Embryonic facial prominence (tissue), 1 donor: ENCODE measurements around the gene DIAPH1.

Experiments
- DNase-seq: peaks from one replicate; pipeline ENCODE4 v3.0.0-alpha.2; 2016; ENCODE audit errors: extremely low spot score

Gene DIAPH1

DNA sequence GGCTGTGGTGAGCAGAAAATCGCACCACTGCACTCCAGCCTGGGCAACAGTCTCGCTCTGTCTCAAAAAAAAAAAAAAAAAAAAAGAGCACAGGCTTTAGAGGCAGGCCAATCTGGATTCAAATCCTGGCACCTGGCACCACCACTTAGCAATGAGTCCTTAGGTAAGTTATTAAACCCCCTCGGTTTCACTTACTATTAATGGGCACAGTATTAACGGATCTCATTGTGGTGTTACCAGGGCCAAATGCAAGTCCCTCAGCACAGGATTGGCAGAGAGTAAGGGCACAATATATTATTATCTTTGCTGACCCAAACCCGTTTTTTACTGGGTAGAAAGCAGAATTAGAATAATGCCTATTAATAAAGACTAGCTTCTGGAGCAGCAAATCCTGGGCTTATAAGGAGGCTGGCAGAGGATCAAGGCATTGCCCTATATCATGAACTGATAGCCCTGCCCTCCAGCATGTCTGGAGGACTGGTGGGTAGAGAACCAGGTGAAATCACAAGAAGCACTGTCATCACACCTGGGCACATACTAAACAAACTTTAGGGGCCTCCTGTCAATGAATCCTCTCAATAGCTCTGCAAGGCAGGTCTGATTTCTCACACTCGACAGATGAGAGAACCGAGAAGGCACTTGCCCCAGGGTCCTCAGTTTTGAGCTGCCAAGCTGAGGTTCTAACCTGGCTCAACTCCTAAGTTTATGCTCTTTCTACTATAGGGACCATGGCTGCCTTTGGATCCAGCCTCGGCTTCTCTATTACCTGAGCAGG is 112.2 kb downstream of the DIAPH1 start:
- no peak for DNase-seq

DNA sequence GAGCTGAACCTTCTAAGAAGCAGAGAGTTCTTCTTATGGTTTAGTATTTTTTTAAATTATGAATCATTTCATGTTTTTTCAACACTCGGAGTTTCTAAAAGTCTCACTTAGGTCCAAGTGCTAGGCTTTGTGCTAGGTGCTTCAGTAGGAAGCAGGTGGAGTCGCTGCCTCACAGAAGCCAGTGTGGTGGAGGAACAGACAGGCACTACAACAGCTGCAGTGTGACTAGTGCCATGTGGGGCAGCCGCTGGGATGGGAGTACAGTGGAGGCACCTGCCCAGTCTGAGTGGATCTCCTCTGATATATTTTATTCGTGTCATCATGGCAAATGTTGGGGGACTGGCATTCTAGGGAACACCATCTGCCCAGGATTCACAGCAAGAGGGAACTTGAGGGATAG is 114.6 kb downstream of the DIAPH1 start:
- no peak for DNase-seq

DNA sequence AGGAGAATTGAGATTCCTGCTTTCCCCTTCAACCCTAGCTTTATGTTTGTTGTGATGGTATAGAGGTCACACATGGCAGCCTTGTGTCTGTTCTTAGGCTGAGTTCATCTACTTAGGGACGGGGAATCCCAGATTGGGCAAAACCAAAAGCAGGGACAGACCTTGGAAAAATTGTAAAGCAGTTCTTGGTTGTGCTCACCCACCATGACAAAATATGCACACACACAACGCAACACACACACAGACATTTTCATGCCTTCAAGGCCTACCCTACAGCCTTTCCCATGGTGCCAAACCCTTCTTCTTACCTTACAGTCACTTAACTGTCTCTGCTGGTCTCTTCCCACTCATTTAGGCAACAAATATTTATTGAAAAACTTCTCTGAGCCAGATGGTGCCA is 115.1 kb downstream of the DIAPH1 start:
- DNase-seq, result no peak

DNA sequence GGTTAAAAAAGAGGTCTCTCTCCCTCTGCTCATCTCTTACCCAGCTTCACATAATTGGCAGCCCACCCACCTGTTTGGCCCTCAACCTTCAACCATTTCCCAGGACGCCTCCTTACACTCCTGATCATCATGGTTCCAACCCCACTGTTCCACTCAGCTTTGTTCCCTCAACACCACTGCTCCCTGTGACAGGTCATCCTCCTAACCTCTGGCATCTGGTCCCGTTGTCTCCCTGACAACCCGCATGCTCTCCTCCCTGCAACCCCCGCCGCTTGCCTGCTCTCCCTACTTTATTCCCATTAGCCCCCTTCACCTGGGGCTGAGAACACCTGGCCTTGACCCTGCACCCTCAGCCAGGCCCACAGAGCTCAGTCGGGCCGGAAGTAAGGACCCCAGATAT is 117.0 kb downstream of the DIAPH1 start:
- no peak for DNase-seq

DNA sequence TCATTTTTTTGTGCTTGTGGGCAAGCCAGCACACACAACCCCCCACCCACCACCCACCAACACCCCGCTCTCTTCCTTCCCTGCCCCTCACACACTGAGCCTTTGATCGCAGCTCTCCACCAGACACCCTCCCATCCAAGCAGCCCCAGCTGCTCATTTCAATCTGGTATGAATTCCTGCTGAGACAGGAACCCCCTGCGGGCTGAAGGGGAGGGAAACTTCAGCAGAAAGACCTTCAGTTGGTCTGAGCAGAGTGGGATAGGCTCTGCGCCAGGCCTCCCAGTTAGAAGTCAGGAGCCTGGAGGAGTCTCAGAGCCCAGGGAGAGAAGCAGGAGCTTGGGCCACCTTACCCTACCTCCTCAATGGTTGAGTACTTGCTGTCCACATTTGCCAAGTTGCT is 122.8 kb downstream of the DIAPH1 start:
- DNase-seq, result peak; percentile 55

DNA sequence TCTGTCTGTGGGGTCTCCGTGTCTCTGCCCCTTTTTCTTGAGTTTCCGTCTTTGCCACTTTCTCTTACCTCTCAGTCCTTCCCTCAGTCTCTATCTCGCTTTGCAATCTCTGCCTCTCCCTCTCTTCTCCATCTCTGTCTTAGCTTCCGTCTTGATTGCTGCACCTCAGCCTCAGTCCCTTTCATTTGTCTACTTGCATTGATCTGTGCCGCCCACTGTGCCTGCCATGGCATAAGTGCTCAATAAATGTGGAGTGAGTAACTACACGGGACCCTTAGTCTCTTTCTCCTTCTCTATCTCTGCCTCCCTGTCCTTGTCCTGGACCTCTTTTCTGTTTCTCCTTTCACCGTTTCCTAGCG is 123.4 kb downstream of the DIAPH1 start:
- DNase-seq, result no peak

DNA sequence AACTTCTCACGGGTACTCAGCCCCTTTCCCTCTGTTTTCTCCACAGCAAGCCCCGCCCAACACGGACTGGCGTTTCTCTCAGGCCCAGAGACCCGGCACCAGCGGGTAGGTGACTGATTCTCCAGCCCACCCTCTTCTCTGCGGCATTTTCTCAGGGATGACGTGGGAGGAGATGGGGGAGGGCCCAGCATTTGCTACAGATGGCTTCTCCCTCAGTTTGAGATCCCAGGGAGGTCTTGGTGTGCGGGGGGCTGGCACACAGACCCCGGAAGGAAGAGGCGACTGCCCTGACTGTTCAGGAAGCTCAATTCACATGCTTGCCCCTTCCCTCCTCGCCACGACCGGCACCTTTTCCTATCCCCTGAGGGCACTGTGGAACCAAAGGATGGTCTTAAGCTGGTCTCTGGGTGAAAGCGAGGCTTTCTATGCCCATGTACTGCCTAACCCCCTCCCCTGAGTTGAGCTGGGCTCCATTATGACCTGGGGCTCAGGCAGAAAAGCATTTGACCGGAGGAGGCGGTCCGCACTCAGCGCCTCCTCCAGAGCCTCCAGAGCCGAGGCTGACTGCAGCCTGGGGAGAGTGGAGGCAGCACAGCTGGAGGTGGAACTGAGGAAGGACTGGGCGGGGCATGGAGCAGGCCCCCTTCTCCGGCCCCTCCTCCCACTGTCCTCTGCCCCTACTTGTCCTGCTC is 123.9 kb downstream of the DIAPH1 start:
- no peak for DNase-seq

DNA sequence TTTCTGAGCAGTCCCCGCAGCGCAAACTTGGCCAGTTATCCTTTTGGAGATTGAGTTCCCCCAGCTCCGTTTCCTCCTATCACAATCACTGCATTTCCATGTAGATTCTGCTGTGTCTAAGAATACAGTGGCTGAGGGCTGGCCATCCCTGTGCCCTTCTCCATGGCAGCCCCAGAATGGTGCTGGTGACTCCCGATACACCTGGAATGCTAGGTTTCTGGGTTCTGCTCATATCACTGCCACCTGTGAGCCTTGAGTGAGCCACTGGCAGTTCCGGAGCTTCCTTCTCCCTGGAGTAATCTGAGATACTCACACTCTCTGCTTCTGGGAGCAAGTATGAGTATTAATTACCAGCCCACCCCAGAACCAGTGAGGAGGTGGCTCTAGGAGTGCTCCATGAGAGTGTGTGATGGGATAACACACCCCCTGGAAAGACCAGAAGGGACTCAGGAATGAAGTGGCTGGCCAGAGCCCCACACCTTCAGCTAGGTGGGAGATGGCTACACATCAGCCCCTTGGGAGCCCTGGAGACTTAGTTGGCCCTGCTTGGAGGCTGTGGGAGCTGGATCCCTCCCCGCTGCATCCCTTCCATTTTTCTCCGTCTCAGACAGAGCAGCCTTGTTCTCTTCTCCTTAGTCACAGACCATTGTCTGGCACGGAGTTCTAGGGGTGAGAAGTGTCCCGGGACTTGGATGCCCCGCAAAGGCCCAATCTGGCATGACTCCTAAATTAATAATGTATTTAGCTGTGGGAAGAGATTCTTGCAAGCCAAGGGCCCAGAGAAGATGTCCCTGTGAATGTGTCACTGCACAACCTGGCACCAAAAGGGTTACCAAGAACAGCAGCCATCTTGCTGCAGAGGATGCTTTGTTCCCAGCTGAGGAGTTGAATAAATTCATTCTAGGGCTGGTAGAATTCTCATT is 125.0 kb downstream of the DIAPH1 start:
- no peak for DNase-seq

DNA sequence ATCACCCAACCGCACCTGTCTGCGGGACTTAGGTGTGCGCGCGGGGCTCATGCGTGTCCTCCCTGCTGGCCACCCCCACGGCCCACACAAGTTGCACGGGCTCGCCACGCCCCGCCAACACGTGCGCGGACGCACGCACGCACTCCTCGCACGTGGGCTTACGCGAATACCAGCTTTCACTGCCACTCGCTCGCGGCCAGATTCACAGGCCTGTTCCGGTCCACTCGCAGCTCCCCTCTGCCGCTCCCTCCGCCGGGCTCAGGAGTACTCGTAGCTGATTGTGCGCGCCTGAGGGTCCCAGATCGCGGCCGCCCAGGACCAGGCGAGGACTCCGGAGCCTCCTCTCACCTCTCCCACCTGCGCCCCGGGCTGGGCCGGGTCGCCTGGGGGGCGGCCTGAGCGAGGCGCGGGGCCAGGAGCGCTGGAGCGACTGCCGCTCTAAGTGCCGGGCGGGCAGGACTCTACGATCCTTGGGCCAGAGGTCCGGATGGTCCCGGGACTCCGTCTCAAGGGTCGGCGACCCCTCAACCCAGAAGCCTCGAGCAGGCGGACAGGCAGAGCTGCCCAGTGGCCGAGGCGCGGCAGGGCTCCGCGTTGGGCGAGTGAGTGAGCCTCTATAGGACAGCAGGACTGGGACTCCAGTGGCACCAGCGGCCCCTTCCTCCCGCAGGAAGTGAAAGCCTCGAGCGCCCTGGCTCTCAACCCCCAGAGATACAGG is 126.5 kb downstream of the DIAPH1 start:
- DNase-seq, result no peak

DNA sequence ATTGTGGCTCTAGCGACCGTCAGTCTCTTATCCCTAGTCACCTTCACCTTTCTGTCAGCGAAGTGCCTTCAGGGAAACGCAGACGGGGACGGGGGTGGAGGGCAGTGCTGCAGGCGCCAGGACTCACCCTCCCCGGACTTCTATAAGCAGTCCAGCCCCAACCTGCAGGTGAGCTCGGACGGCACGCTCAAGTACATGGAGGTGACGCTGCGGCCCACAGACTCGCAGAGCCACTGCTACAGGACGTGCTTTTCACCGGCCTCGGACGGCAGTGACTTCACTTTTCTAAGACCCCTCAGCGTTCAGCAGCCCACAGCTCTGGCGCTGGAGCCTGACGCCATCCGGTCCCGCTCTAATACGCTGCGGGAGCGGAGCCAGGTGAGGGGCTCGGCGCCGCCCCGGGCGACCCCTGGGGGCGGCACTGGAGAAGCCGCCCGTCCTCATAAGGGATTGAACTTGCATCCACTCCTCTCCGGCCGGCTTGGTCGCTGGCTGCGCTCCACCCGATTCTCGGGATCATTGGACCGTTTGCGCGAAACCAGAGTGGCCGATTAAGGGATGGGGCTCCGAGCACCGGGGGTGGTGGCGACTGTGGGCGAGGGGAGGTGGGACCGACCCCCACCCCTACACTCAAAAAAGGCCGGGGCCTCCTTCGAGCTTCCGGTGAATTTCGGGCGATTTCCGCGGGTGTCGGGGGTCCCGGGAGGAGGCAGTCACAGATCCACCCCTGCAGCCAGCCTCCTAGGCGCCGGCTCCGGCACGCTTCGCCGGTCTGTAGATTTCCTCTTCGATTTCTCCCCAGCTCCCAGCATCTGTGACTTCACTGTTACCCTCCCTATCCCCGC is 127.3 kb downstream of the DIAPH1 start:
- no peak for DNase-seq

DNA sequence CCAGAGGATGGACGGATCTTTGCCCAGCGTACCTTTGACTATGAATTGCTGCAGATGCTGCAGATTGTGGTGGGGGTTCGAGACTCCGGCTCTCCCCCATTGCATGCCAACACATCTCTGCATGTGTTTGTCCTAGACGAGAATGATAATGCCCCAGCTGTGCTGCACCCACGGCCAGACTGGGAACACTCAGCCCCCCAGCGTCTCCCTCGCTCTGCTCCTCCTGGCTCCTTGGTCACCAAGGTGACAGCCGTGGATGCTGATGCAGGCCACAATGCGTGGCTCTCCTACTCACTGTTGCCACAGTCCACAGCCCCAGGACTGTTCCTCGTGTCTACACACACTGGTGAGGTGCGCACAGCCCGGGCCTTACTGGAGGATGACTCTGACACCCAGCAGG is 128.0 kb downstream of the DIAPH1 start:
- no peak for DNase-seq

DNA sequence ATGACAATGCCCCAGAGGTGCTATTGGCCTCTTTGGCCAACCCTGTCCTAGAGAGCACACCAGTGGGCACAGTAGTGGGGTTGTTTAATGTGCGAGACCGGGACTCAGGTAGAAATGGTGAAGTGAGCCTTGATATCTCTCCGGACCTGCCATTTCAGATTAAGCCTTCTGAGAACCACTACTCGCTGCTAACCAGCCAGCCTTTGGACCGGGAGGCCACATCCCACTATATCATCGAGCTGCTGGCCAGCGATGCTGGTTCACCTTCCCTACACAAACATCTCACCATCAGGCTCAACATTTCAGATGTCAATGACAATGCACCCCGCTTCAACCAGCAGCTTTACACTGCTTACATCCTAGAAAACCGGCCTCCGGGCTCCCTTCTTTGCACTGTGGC is 128.5 kb downstream of the DIAPH1 start:
- no peak for DNase-seq

DNA sequence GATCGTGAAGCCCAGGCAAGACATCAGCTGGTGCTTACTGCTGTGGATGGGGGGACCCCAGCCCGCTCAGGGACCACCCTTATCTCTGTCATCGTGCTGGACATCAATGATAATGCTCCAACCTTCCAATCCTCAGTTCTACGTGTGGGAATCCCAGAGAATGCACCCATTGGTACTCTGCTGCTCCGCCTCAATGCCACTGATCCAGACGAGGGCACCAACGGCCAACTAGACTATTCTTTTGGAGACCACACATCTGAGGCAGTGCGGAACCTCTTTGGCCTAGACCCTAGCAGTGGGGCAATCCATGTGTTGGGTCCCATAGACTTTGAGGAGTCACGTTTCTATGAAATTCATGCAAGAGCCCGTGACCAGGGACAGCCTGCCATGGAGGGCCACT is 129.0 kb downstream of the DIAPH1 start:
- no peak for DNase-seq

DNA sequence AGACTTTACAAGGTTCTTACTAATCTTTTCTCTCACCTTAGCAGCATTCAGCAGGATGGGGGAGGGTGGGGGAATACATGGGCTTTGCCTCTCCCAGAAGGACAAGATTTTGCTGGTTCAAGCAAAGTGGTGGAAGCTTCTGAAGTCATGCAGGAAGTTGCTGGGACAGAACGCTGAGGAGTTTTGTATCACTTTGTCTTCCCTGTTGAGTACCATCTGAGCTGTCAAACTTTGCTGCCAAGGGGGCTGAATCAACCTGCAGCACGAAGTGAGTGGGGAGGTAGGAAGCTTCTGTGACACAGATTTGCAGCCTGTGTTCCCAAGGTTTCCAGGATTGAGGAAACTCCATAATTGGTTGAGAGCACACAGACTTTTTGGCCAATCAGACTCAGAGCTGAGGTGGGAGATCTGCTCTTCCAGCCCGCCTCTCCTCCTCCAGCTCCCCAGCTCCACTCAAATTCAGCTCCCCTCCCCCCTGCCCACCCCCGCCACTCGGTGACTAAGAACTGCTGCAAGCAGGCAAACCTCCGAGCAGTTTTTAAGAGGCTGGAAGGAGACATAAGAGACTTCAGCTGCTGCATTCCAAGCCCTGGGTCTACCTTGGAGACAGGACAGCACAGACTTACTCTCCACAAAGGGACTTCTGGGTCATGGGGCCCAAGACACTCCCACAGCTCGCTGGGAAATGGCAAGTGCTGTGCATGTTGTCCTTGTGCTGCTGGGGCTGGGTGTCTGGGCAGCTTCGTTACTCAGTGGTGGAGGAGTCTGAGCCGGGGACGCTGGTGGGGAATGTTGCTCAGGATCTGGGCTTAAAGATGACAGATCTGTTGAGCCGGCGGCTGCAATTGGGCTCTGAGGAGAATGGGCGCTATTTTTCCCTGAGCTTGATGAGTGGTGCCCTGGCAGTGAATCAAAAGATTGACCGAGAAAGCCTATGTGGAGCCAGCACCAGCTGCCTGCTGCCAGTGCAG is 129.9 kb downstream of the DIAPH1 start, which contains the start of gene PCDHGC5:
PCDHGC5 (plus strand) TSS at position 491 of the 971 bp plus-strand sequence; CDS start at position 651, 160 bp downstream.
- DNase-seq, result no peak

DNA sequence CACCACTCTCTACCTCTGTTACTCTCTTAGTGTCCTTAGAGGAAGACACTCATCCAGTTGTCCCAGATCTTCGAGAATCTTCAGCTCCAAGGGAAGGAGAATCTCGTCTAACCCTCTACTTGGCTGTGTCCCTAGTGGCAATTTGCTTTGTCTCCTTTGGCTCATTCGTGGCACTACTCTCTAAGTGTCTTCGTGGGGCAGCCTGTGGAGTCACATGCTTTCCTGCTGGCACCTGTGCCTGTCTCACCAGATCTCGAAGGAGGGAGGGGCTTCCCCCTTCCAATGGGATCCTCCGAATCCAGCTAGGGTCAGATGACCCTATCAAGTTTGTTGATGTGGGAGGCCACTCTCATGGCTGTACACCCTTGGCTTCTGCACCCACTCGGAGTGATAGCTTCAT is 131.7 kb downstream of the DIAPH1 start:
- DNase-seq, result no peak

DNA sequence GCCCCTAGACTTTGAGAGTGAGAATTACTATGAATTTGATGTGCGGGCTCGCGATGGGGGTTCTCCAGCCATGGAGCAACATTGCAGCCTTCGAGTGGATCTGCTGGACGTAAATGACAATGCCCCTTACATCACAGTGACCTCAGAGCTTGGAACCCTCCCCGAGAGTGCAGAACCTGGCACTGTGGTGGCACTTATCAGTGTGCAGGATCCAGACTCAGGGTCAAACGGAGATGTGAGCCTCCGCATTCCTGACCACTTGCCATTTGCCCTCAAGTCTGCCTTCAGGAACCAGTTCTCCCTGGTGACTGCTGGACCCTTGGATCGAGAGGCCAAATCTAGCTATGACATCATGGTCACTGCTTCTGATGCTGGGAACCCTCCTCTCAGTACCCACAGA is 132.7 kb downstream of the DIAPH1 start:
- no peak for DNase-seq

DNA sequence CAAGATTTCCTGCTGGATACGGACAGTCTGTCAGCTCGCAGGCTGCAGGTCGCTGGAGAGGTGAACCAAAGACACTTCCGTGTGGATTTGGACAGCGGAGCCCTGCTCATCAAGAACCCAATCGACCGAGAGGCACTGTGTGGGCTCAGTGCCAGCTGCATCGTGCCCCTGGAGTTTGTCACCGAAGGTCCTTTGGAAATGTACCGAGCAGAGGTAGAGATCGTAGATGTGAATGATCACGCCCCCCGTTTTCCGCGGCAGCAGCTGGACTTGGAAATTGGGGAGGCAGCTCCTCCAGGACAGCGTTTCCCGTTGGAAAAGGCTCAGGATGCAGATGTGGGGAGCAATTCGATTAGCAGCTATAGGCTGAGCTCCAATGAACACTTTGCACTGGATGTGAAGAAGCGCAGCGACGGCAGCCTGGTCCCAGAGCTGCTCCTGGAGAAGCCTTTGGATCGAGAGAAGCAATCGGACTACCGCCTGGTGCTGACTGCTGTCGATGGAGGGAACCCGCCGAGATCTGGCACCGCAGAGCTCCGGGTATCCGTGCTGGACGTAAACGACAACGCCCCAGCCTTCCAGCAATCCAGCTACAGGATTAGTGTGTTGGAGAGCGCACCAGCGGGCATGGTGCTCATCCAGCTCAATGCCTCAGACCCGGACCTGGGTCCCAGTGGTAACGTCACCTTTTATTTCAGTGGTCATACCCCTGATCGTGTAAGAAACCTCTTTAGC is 133.3 kb downstream of the DIAPH1 start:
- no peak for DNase-seq

DNA sequence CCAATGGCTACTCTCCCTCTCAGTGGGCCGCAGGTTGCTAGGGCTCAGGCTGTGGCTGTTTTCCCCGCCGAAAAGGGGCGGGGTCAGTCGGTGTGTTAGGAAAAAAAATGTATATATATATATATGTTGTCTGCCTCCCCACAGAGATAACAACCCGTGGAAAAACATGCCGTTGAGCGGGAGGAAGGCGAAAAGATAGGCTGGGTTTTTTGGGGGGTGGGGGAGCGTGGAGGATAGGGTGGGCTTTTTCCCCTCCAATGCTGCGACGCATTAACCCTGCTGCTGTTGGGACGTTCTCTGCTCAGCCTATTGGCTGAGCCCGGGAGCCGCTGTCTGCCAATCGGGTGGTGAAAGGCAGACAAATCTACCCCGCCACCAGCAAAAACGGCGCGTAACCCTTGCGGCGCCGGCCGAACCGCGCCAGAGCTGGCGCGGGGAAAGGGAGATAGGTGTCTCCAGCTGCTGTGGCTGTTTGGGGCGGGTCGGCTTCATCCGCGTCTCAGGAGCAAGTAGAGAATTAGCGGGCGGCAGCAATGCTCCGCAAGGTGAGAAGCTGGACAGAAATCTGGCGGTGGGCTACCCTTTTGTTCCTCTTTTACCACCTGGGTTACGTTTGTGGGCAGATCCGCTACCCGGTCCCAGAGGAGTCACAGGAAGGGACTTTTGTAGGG is 134.0 kb downstream of the DIAPH1 start, which contains the start of gene PCDHGC4:
PCDHGC4 (plus strand) TSS at position 390 of the 671 bp plus-strand sequence; CDS start at position 534, 144 bp downstream.
- no peak for DNase-seq
